Loucy (cell line): ENCODE results near the gene RELA.

ENCODE experiments used
- CTCF ChIP-seq: fragments of 200-600 bp; sonication (generic); conservative IDR thresholded peaks from 2 replicates; pipeline ENCODE4 v1.5.1; 2014; ENCODE audit warnings: mild to moderate bottlenecking, antibody characterized with exemption, low read length
- EZH2phosphoT487 ChIP-seq: fragments of 200-600 bp; IDR thresholded peaks from 2 replicates; pipeline ENCODE4 v1.6.1; 2018; ENCODE audit warnings: antibody characterized with exemption, mild to moderate bottlenecking, moderate library complexity, borderline replicate concordance

DNA sequence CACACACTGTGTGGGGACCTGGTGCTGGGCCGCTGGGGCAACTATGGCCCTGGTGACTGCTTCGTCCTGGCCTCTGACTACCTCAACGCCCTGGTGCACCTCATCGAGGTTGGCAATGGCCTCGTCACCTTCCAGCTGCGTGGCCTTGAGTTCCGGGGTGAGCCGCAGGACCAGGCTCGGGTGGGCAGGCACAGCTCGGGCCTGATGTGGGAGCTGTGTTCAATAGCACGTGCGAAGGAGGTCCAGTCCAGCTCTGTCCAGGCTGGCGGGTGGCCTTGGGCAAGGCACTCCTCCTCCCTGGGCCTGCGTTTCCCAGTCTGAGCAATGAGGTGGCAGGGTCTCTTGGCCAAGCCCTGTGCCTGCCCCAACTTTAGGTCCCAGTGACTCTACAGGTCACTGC is 33.1 kb downstream of the RELA start:
- TF ChIP-seq CTCF, result no peak
- TF ChIP-seq EZH2phosphoT487, result no peak
